Kidney (tissue), 14 donors: ENCODE measurements around the gene AJUBA. TPM values are rescaled to one million over a fixed set of nuclear protein-coding genes. Genes with fewer than 3 reads are reported as not detected.

Experiments
- DNase-seq, 5 donors: peaks; one replicate each; pipeline ENCODE4 v3.0.0-alpha.2; 2013 to 2020
- FAIRE-seq: peaks from 2 replicates; lab custom pipeline; 2012; peaks lifted over from hg19 to GRCh38; lab: Jason Lieb, UNC
- H3K27ac ChIP-seq, 2 donors: one replicate each; pipeline ENCODE4 v1.7.0; 2013; ENCODE audit warnings: low read depth in 2 of 2, low read length in 2 of 2, inconsistent platforms in 1 of 2
- H3K27me3 ChIP-seq: one replicate; pipeline ENCODE4 v1.7.1; 2013; ENCODE audit warnings: low read length, inconsistent platforms; ENCODE audit not compliant: control insufficient read depth, insufficient read depth
- H3K36me3 ChIP-seq, 3 donors: one replicate each; pipeline versions ENCODE4 v1.7.0 to v1.7.1; 2013; ENCODE audit warnings: low read length in 3 of 3, control low read depth in 1 of 3, inconsistent platforms in 1 of 3; ENCODE audit not compliant: insufficient read depth in 3 of 3, control insufficient read depth in 2 of 3
- H3K4me1 ChIP-seq, 3 donors: one replicate each; pipeline versions ENCODE4 v1.7.0 to v1.7.1; 2013; ENCODE audit warnings: low read length in 3 of 3, inconsistent platforms in 1 of 3, low read depth in 1 of 3; ENCODE audit not compliant: control insufficient read depth in 2 of 3, insufficient read depth in 2 of 3
- H3K4me3 ChIP-seq, 3 donors: one replicate each; pipeline versions ENCODE4 v1.7.0 to v1.8.1; 2013; ENCODE audit warnings: low read length in 3 of 3, control low read depth in 1 of 3, inconsistent platforms in 1 of 3
- H3K9ac ChIP-seq, 3 donors: one replicate each; pipeline versions ENCODE4 v1.7.0 to v1.7.1; 2013; ENCODE audit warnings: low read length in 3 of 3, control low read depth in 1 of 3, inconsistent platforms in 1 of 3
- H3K9me3 ChIP-seq, 3 donors: one replicate each; pipeline versions ENCODE4 v1.7.0 to v1.7.1; 2013; ENCODE audit warnings: low read length in 3 of 3, control low read depth in 1 of 3, inconsistent platforms in 1 of 3; ENCODE audit not compliant: control insufficient read depth in 2 of 3, insufficient read depth in 1 of 3
- intact Hi-C: fragments of 100-400 bp; cut with DNase I; formaldehyde crosslinking; loops from one replicate; pipeline ENCODE4 v1.11.1; 2022
- polyA plus RNA-seq: library from polyadenylated mRNA; stranded (reverse); fragments of 350-450 nt; fragmentation: Illumina TruSeq; extraction: RNeasy Lipid Tissue Mini Kit (QIAGEN cat#74804); gene quantifications from one replicate; pipeline ENCODE4 v1.2.3, GENCODE V29; 2014; ENCODE audit warnings: low read depth, low replicate concordance; ENCODE audit not compliant: insufficient read depth
- total RNA-seq: library from RNA; stranded (reverse); fragmentation: NEBNext Ultra II Directional; extraction: Animal tissue kit (Norgen Biotek cat#: 25700); gene quantifications from one replicate; pipeline ENCODE4 v1.2.1, GENCODE V29; 2021
- TF ChIP-seq, protein P1 (sequence below): IDR thresholded peaks from 3 replicates; pipeline ENCODE4 v1.5.1; 2012; ENCODE audit warnings: mild to moderate bottlenecking, moderate library complexity, borderline replicate concordance; ENCODE audit not compliant: insufficient read depth; ENCODE audit errors: extremely low read depth
- donor health status: control.
- donor health status: control.
- donor health status: control.
- donor health status: control.
- donor health status: control.
- donor health status: DM: yes; HTN: yes; CAD: no.
- donor health status: Normal renal cell carcinoma (clear cell type).

AJUBA gene
- total and polyA plus RNA-seq, 2 donors from 2014 or later: 14.6 to 28.5 TPM

DNA sequence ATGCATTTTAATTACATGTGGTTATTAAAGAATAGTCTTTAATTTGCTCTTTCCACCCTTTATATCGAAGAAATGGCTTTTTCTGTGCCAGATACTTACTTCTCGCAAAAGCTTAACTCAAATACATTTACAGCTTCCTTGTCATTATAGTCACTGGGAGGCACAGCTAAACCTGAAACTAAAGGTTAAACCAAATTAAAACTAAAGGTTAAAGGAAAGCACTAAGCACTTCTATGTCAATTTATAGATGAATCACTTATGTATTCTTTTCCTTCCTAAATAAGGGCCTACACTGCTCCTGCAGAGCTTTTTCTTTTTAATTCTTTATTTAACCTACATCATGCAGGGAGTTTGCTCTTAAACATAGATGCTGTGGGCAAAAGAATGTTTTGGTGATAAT, 18.5 kb upstream of the AJUBA start:
- Histone ChIP-seq H3K27ac (no peak overlapping the region), H3K4me3 (no peak overlapping the region), H3K36me3 (no peaks in the 10 kb centered on the region), H3K9me3 (no peaks in the 10 kb centered on the region), H3K27me3 (no peaks in the 10 kb centered on the region), H3K9ac (no peak overlapping the region), H3K4me1 (no peaks in the 10 kb centered on the region)
- intact Hi-C loops: no loop called here
- DNase-seq: no peak
- FAIRE-seq: no peak
- TF ChIP-seq, protein P1, sequence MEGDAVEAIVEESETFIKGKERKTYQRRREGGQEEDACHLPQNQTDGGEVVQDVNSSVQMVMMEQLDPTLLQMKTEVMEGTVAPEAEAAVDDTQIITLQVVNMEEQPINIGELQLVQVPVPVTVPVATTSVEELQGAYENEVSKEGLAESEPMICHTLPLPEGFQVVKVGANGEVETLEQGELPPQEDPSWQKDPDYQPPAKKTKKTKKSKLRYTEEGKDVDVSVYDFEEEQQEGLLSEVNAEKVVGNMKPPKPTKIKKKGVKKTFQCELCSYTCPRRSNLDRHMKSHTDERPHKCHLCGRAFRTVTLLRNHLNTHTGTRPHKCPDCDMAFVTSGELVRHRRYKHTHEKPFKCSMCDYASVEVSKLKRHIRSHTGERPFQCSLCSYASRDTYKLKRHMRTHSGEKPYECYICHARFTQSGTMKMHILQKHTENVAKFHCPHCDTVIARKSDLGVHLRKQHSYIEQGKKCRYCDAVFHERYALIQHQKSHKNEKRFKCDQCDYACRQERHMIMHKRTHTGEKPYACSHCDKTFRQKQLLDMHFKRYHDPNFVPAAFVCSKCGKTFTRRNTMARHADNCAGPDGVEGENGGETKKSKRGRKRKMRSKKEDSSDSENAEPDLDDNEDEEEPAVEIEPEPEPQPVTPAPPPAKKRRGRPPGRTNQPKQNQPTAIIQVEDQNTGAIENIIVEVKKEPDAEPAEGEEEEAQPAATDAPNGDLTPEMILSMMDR: no peak

DNA sequence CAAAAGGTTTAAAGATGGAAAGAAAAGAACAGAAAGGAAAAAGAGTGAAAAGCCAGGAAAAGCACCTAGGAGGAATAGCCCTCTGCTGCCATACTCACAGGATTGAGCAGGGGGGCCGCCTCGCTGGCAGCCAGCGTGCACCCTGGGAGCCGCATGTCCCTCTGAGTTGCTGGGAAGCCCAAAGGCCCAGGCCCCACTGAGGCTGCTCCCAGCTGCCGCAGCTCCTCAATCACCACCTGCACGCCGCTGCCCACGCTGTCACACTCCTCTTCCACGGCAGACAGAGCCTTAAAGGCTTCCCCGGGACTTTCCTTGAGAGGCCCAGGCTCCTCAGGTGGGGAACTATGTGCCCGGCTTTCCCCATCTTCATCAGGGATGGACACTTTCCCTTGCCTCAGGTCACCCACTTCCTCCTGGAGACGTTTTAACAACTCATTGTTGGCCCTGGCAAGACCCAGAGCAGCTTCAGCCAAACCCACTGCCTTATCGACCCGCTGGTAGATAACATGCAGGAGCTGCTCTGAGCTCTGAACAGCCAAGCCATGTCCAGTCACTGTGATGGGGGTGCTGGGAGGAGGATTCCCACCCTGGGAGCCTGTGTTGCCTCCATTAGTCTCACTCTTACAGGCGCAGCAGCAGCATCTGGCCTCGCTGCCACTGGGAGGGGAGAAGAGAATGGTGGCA, 16.1 kb upstream of the AJUBA start:
- Histone ChIP-seq H3K4me3 (no peak overlapping the region), H3K4me1 (peaks cover 0 to 6% (median 4%) of the 10 kb centered on the region in 3 donors), H3K9ac (no peak overlapping the region), H3K27me3 (no peaks in the 10 kb centered on the region), H3K36me3 (no peaks in the 10 kb centered on the region), H3K9me3 (no peaks in the 10 kb centered on the region), H3K27ac (no peak overlapping the region)
- FAIRE-seq (no peak), DNase-seq (no peak)
- intact Hi-C loops: no loop called here
- TF ChIP-seq, protein P1: no peak

DNA sequence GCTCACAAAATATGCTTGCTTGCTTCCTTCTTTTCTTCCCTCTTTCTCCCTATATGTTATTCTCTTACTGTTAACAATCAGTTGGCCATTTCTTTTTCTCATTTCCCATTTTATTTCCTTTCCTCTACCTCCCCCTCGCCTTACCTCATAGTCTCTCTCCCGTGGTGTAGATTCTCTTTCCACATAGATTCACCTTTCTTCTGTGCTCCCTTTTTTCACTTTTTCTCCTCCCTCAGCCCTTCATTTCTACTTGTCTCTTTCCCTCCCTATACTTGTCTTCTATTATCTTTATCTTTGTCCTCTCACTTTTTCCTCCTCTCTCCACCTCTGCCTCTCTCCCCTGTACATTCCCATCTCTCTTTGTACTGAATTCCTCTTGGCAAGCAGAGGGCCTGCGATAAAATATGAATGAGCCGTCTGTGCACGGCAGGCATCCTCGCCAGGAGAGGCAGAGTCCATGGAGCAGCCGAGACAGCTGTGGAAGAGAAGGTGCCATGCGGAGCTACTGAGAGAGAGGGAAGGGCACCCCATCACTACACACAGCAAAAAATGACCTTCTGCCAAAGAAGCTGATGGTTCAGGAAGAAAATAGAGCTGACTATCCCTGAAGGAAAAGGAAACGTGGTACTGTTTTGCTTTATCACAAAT, 15.4 kb upstream of the AJUBA start:
- Histone ChIP-seq H3K9me3 (no peaks in the 10 kb centered on the region), H3K36me3 (no peaks in the 10 kb centered on the region), H3K27me3 (no peaks in the 10 kb centered on the region), H3K4me3 (no peak overlapping the region), H3K4me1 (peaks cover 0 to 6% (median 4%) of the 10 kb centered on the region in 3 donors), H3K27ac (no peak overlapping the region), H3K9ac (no peak overlapping the region)
- intact Hi-C loops: no loop called here
- FAIRE-seq: no peak
- TF ChIP-seq, protein P1: no peak
- DNase-seq: no peak
